ENCODE data around the gene BTBD3.

BTBD3 gene

GRCh38 chr20:11922561-11922960 lies 4.9 kb downstream of the BTBD3 start:
- no peak for TF ChIP-seq CTCF (IDR thresholded peaks at IDR 0.05; ENCODE audit: extremely low read depth, insufficient read depth, missing control alignments)
- no peak for DNase-seq (ENCODE audit: low spot score)
- in situ Hi-C loops (cut with MboI; ENCODE audit: low pct_unique_long_range_greater_than_20kb, low sequenced_read_pairs, unreplicated experiment) = no loop called here

DNA sequence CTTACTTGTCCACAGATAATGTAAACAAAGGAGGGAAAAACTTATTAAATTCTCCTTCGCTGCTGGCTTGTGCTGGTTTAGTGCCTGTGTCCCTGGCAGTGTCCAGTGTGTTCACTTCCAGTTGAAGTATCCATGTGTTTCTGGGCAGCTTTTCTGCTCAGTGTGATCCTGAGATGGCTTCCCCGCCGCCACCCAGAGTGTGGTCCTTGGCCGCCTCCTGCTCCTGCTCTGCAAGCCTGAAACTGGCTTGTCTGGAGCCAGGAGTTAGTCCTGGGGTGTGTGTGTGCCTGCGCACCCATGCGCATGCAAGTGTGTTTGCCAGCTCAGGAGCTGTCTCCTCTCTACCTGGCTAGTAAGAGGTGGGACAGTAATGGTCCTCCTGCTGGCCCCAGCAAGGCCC lies 7.2 kb downstream of the BTBD3 start:
- TF ChIP-seq CTCF (IDR thresholded peaks at IDR 0.05; ENCODE audit: extremely low read depth, insufficient read depth, missing control alignments) = no peak
- DNase-seq (ENCODE audit: low spot score) = no peak
- in situ Hi-C loops (cut with MboI; ENCODE audit: low pct_unique_long_range_greater_than_20kb, low sequenced_read_pairs, unreplicated experiment) = no loop called here

GRCh38 chr20:11926292-11926998 lies 8.8 kb downstream of the BTBD3 start:
- in situ Hi-C loops (cut with MboI; ENCODE audit: low pct_unique_long_range_greater_than_20kb, low sequenced_read_pairs, unreplicated experiment) = no loop called here
- TF ChIP-seq CTCF (IDR thresholded peaks at IDR 0.05; ENCODE audit: extremely low read depth, insufficient read depth, missing control alignments) = no peak
- DNase-seq (ENCODE audit: low spot score) = no peak

GRCh38 chr20:11929947-11930346 lies 12.3 kb downstream of the BTBD3 start:
- DNase-seq (ENCODE audit: low spot score) = no peak
- in situ Hi-C loops (cut with MboI; ENCODE audit: low pct_unique_long_range_greater_than_20kb, low sequenced_read_pairs, unreplicated experiment) = no loop called here
- no peak for TF ChIP-seq CTCF (IDR thresholded peaks at IDR 0.05; ENCODE audit: extremely low read depth, insufficient read depth, missing control alignments)

- no peak for TF ChIP-seq CTCF (IDR thresholded peaks at IDR 0.05; ENCODE audit: extremely low read depth, insufficient read depth, missing control alignments)
- DNase-seq (ENCODE audit: low spot score) = no peak
- in situ Hi-C loops (cut with MboI; ENCODE audit: low pct_unique_long_range_greater_than_20kb, low sequenced_read_pairs, unreplicated experiment) = no loop called here
Observed at GRCh38 chr20:11935212-11936154, 17.8 kb downstream of the BTBD3 start.

GRCh38 chr20:11936157-11936556 lies 18.5 kb downstream of the BTBD3 start:
- no peak for DNase-seq (ENCODE audit: low spot score)
- in situ Hi-C loops (cut with MboI; ENCODE audit: low pct_unique_long_range_greater_than_20kb, low sequenced_read_pairs, unreplicated experiment) = no loop called here
- no peak for TF ChIP-seq CTCF (IDR thresholded peaks at IDR 0.05; ENCODE audit: extremely low read depth, insufficient read depth, missing control alignments)

Measured in GM13977 (cell line).